Stimulated activated CD8-positive, alpha-beta memory T cell treated with anti-CD3 and anti-CD28 coated beads, Interleukin-12 subunit alpha, Interleukin-12 subunit beta, amount 100 ng/mL, for 24 hours (primary cell): ENCODE results near the gene FAM78A.
"Not testable (repeated sequence)": the region's sequence is repeated elsewhere in the genome, so short reads cannot be mapped to it uniquely, and the experiment has no call there.

Source experiments
- DNase-seq: peaks from one replicate; pipeline ENCODE4 v3.0.0-alpha.2; 2020; ENCODE audit errors: extremely low read depth

The FAM78A gene

GRCh38 chr9:131266266-131267229 is 9.8 kb downstream of the FAM78A start:
- no peak for DNase-seq

GRCh38 chr9:131264231-131264630 is 12.1 kb downstream of the FAM78A start:
- no peak for DNase-seq

- DNase-seq, result no peak
Measured at GRCh38 chr9:131263701-131264100, 12.6 kb downstream of the FAM78A start.

GRCh38 chr9:131263033-131263343 is 13.3 kb downstream of the FAM78A start:
- DNase-seq, result not testable (repeated sequence)

- DNase-seq, result no peak
Measured at GRCh38 chr9:131262327-131263032, 13.8 kb downstream of the FAM78A start.

- DNase-seq, result no peak
Measured at GRCh38 chr9:131260751-131261452, 15.4 kb downstream of the FAM78A start.

GRCh38 chr9:131259916-131260597 is 16.3 kb downstream of the FAM78A start:
- no peak for DNase-seq

GRCh38 chr9:131259432-131259898 is 16.8 kb downstream of the FAM78A start:
- no peak for DNase-seq

GRCh38 chr9:131258698-131259431 is 17.4 kb downstream of the FAM78A start:
- no peak for DNase-seq

- DNase-seq, result no peak
Measured at GRCh38 chr9:131258186-131258585, 18.1 kb downstream of the FAM78A start.

GRCh38 chr9:131257266-131258025 is 18.9 kb downstream of the FAM78A start:
- DNase-seq, result no peak

GRCh38 chr9:131255676-131256197 is 20.6 kb downstream of the FAM78A start:
- DNase-seq, result no peak

GRCh38 chr9:131254626-131255025 is 21.7 kb downstream of the FAM78A start:
- no peak for DNase-seq

GRCh38 chr9:131253891-131254491 is 22.3 kb downstream of the FAM78A start:
- DNase-seq, result no peak

GRCh38 chr9:131252120-131252519 is 24.2 kb downstream of the FAM78A start:
- DNase-seq, result no peak

- DNase-seq, result no peak
Measured at GRCh38 chr9:131246618-131247017, 29.7 kb downstream of the FAM78A start.

- DNase-seq, result not testable (repeated sequence)
Measured at GRCh38 chr9:131244331-131244730, 32.0 kb downstream of the FAM78A start.

- DNase-seq, result no peak
Measured at GRCh38 chr9:131240047-131240921, 36.0 kb downstream of the FAM78A start.
